T-cell (primary cell): Measurements from ENCODE around the gene ABCC3. TPM values are rescaled to one million over a fixed set of nuclear protein-coding genes. Genes with fewer than 3 reads are reported as not detected.

Source experiments
- ATAC-seq, 4 experiments: fragments of 200-7000 bp in 3 of 4; fragments of 150-1000 bp in 1 of 4; cut with Tn5 transposase; replicated peaks in 1 of 4; 1 replicate in 3 of 4; 2 replicates in 1 of 4; pipeline ENCODE4 v1.10.0; 2021; ENCODE audit warnings: moderate library complexity in 3 of 4, mild to moderate bottlenecking in 2 of 4, moderate number of reproducible peaks in 1 of 4
- CTCF ChIA-PET, 2 donors: fragments of 300-600 bp; sonication (Branson Sonifier 250); formaldehyde crosslinking; loops; one replicate each; lab custom pipeline; 2022; ENCODE audit warnings: antibody characterized with exemption in 2 of 2; lab: Charles Lee
- POLR2A ChIA-PET, 2 donors: fragments of 300-600 bp; sonication (Branson Sonifier 250); formaldehyde crosslinking; loops; one replicate each; lab custom pipeline; 2022; ENCODE audit warnings: antibody characterized with exemption in 2 of 2; lab: Charles Lee
- DNase-seq, 35 experiments: peaks; one replicate each; pipeline versions ENCODE4 v3.0.0 to v3.0.0-alpha.2; 2013 to 2023
- H3K27ac ChIP-seq: one replicate; pipeline ENCODE4 v1.5.1; 2013; ENCODE audit warnings: low read length
- H3K27me3 ChIP-seq, 2 experiments: replicated peaks in 1 of 2; 1 replicate in 1 of 2; 2 replicates in 1 of 2; pipeline versions ENCODE4 v1.6.1 to v1.7.0; 2013; ENCODE audit warnings: low read length in 1 of 2, mixed read lengths in 1 of 2; ENCODE audit not compliant: control insufficient read depth in 2 of 2, insufficient read depth in 2 of 2; ENCODE audit errors: extremely low read depth in 1 of 2
- H3K36me3 ChIP-seq, 2 donors: 1 replicate in 1 of 2; 2 replicates in 1 of 2; pipeline versions ENCODE4 v1.6.1 to v1.7.0; 2013; ENCODE audit warnings: low read length in 1 of 2; ENCODE audit not compliant: control insufficient read depth in 2 of 2, insufficient read depth in 1 of 2; ENCODE audit errors: extremely low read depth in 1 of 2
- H3K4me1 ChIP-seq, 2 experiments: 1 replicate in 1 of 2; 2 replicates in 1 of 2; pipeline versions ENCODE4 v1.6.1 to v1.7.0; 2013; ENCODE audit warnings: low read length in 2 of 2, mixed read lengths in 1 of 2; ENCODE audit not compliant: insufficient read depth in 2 of 2, control insufficient read depth in 1 of 2; ENCODE audit errors: extremely low read depth in 1 of 2
- H3K4me3 ChIP-seq, 2 donors: 1 replicate in 1 of 2; 2 replicates in 1 of 2; pipeline versions ENCODE4 v1.5.1 to v1.7.0; 2013; ENCODE audit warnings: mild to moderate bottlenecking in 2 of 2, low read length in 1 of 2, moderate library complexity in 1 of 2; ENCODE audit not compliant: control insufficient read depth in 1 of 2; ENCODE audit errors: extremely low read depth in 1 of 2
- H3K9me3 ChIP-seq: 2 replicates; pipeline ENCODE4 v1.7.0; 2013
- H3K27ac Mint-ChIP-seq, 2 donors: one replicate each; pipeline ENCODE4 v1.8.0; 2020 to 2021; ENCODE audit warnings: mild to moderate bottlenecking in 2 of 2, mixed read lengths in 2 of 2
- H3K27me3 Mint-ChIP-seq, 2 donors: one replicate each; pipeline ENCODE4 v1.8.0; 2021 to 2022; ENCODE audit warnings: mixed read lengths in 2 of 2
- H3K36me3 Mint-ChIP-seq: one replicate; pipeline ENCODE4 v1.8.0; 2021; ENCODE audit warnings: mixed read lengths
- H3K4me1 Mint-ChIP-seq, 3 donors: one replicate each; pipeline ENCODE4 v1.8.0; 2020 to 2022; ENCODE audit warnings: mixed read lengths in 3 of 3, mild to moderate bottlenecking in 1 of 3
- H3K4me3 Mint-ChIP-seq, 3 donors: one replicate each; pipeline ENCODE4 v1.8.0; 2020 to 2022; ENCODE audit warnings: mild to moderate bottlenecking in 3 of 3, mixed read lengths in 3 of 3, moderate library complexity in 3 of 3
- H3K9me3 Mint-ChIP-seq, 3 donors: one replicate each; pipeline ENCODE4 v1.8.0; 2020 to 2022; ENCODE audit warnings: mixed read lengths in 3 of 3
- WGBS: methylation state at CpG from one replicate; pipeline ENCODE4 v1.1.5; 2013; ENCODE audit warnings: missing lambda C conversion rate; ENCODE audit not compliant: insufficient coverage; 5-methylcytosine and 5-hydroxymethylcytosine counted together
- total RNA-seq, 35 experiments: library from RNA in 6 of 35; stranded (reverse) in 6 of 35; fragments of 120-200 nt in 1 of 35; gene quantifications; one replicate each; pipeline versions ENCODE4 v1.2.1 to v1.2.4 and lab custom pipeline; 2013 to 2026

ABCC3 gene
- total RNA-seq, 5 donors from 2014 or later (not counting 1 experiment from before 2014, with no cell fraction given), result 0.75 to 2.2 (median 1.5) TPM; not detected in 1

- peak in 1 of 35 experiments; percentile 33 for DNase-seq
- H3K36me3 Mint-ChIP-seq, result peaks cover 7% of the 10 kb centered on the region
- H3K27ac Mint-ChIP-seq, result peak overlapping the region; percentile 2 to 37
- no peaks in the 10 kb centered on the region for H3K9me3 Mint-ChIP-seq
- H3K27me3 ChIP-seq, result no peaks in the 10 kb centered on the region
- WGBS, result 85% methylated on average over 4 of the region's 7 CpGs
- H3K4me3 ChIP-seq, result no peak overlapping the region
- no peaks in the 10 kb centered on the region for H3K27me3 Mint-ChIP-seq
- POLR2A ChIA-PET, result no interaction called here
- H3K27ac ChIP-seq, result peak overlapping the region; percentile 16
- H3K36me3 ChIP-seq, result no peaks in the 10 kb centered on the region
- no peaks in the 10 kb centered on the region for H3K9me3 ChIP-seq
- peak overlapping the region in 1 of 3 donors; percentile 19 for H3K4me3 Mint-ChIP-seq
- peaks cover 74 to 78% (median 77%) of the 10 kb centered on the region in 3 donors for H3K4me1 Mint-ChIP-seq
- H3K4me1 ChIP-seq, result peaks cover 2 to 61% of the 10 kb centered on the region in 2 experiments
- ATAC-seq, result no peak
- CTCF ChIA-PET, result interaction anchor here in 1 of 2 donors (0.6 to 0.8 kb wide), 2 partner anchors 20 to 25 kb away, joined by 3 read pairs; no protein-coding TSS in a partner anchor
These were observed 97.1 kb downstream of the ABCC3 start for GRCh38 chr17:50731575-50732460.

DNA sequence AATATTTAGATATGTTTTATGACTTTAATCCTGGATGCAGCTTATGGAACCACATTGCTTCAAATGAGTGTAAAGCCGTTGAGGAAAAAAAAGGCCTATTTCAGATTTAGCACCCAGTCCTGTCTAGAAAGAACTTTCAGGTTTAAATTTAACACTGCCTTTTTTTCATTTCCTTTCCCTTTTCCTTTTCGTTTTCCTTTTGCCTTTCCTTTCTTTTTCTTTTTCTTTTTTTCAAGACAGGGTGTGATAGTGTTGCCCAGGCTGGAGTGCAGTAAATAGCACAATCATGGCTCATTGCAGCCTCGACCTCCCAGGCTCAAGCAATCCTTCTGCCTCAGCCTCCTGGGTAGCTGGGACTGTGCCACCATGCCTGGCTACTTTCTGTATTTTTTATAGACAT is 100.6 kb downstream of the ABCC3 start:
- no peaks in the 10 kb centered on the region for H3K27me3 ChIP-seq
- H3K27ac ChIP-seq, result no peak overlapping the region
- peak overlapping the region in 1 of 2 donors; percentile 16 for H3K27ac Mint-ChIP-seq
- no CpG with 5 or more reads among the region's 3 CpGs for WGBS
- DNase-seq (no peak), ATAC-seq (no peak)
- POLR2A ChIA-PET, result interaction anchor here in 1 of 2 donors (0.5 kb wide), 1 partner anchor 18 kb away, joined by 5 read pairs; no protein-coding TSS in a partner anchor
- peaks cover 0 to 26% of the 10 kb centered on the region in 2 donors for H3K36me3 ChIP-seq
- peaks cover 0 to 39% of the 10 kb centered on the region in 2 experiments for H3K4me1 ChIP-seq
- H3K36me3 Mint-ChIP-seq, result peaks cover 27% of the 10 kb centered on the region
- CTCF ChIA-PET, result no interaction called here
- H3K27me3 Mint-ChIP-seq, result no peaks in the 10 kb centered on the region
- H3K4me1 Mint-ChIP-seq, result peaks cover 66 to 73% (median 70%) of the 10 kb centered on the region in 3 donors
- H3K9me3 Mint-ChIP-seq, result no peaks in the 10 kb centered on the region
- no peaks in the 10 kb centered on the region for H3K9me3 ChIP-seq
- no peak overlapping the region for H3K4me3 Mint-ChIP-seq
- no peak overlapping the region for H3K4me3 ChIP-seq

GRCh38 chr17:50737118-50737698 is 102.5 kb downstream of the ABCC3 start:
- no peak for DNase-seq
- WGBS, result 95% methylated on average over 2 of the region's 2 CpGs

DNA sequence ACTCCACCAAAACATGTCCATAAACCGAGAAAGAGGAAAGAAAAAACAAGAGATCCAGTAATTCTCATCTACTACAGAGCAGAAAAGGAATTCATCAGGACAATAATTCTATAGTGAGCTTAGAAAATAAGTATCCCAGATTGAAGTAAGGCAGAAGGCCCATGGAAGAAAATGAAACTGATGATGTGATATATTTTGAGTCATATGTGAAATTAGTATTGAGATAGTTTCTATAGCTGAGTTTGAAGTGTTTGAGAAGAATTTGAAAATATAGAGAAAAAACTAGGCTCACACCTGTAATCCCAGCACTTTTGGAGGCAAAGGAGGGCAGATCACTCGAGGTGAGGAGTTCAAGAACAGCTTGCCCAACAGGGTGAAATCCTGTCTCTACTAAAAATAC is 104.4 kb downstream of the ABCC3 start:
- no peak overlapping the region for H3K4me3 ChIP-seq
- CTCF ChIA-PET, result no interaction called here
- Mint-ChIP-seq H3K4me1 (peaks cover 40 to 50% (median 42%) of the 10 kb centered on the region in 3 donors), H3K27me3 (no peaks in the 10 kb centered on the region), H3K36me3 (peaks cover 51% of the 10 kb centered on the region), H3K4me3 (no peak overlapping the region), H3K9me3 (no peaks in the 10 kb centered on the region), H3K27ac (no peak overlapping the region)
- POLR2A ChIA-PET, result interaction anchor here in 1 of 2 donors (0.6 kb wide), 1 partner anchor 9 kb away, joined by 6 read pairs; no protein-coding TSS in a partner anchor
- peaks cover 5 to 59% of the 10 kb centered on the region in 2 donors for H3K36me3 ChIP-seq
- H3K4me1 ChIP-seq, result peaks cover 0 to 16% of the 10 kb centered on the region in 2 experiments
- H3K27ac ChIP-seq, result no peak overlapping the region
- DNase-seq, result no peak
- ATAC-seq, result no peak
- H3K9me3 ChIP-seq, result no peaks in the 10 kb centered on the region
- WGBS, result no CpG with 5 or more reads among the region's 2 CpGs
- no peaks in the 10 kb centered on the region for H3K27me3 ChIP-seq

More at GRCh38 chr17:50737118-50737698, 102.5 kb downstream of the ABCC3 start:
- Histone ChIP-seq H3K36me3 (peaks cover 5 to 44% of the 10 kb centered on the region in 2 donors), H3K27me3 (no peaks in the 10 kb centered on the region), H3K4me3 (no peak overlapping the region), H3K27ac (no peak overlapping the region), H3K9me3 (no peaks in the 10 kb centered on the region), H3K4me1 (peaks cover 0 to 23% of the 10 kb centered on the region in 2 experiments)
- no peak for ATAC-seq
- Mint-ChIP-seq H3K36me3 (peaks cover 40% of the 10 kb centered on the region), H3K27ac (no peak overlapping the region), H3K27me3 (no peaks in the 10 kb centered on the region), H3K4me3 (no peak overlapping the region), H3K4me1 (peaks cover 48 to 56% (median 51%) of the 10 kb centered on the region in 3 donors), H3K9me3 (no peaks in the 10 kb centered on the region)
- ChIA-PET CTCF (no interaction called here), POLR2A (no interaction called here)

Other genes starting within 250 kb of the ABCC3 start
- gene LRRC59, start 237.4 kb upstream of the ABCC3 start, total RNA-seq, result 10 to 100 TPM; 29.4 to 41.7 (median 33.1) TPM
- gene ACSF2, start 208.7 kb upstream of the ABCC3 start, total RNA-seq, result 10 to 100 TPM; 17.7 to 26.4 (median 21.3) TPM
- not detected for gene CHAD, start 166.0 kb upstream of the ABCC3 start, total RNA-seq
- gene RSAD1, start 156.0 kb upstream of the ABCC3 start, total RNA-seq, result 10 to 100 TPM; 61.2 to 80.9 (median 73.2) TPM
- 1 to 10 TPM in 4 of 5 donors, under 1 TPM in 1; 0.92 to 6.9 (median 4.7) TPM for gene MYCBPAP, start 126.4 kb upstream of the ABCC3 start, total RNA-seq
- under 1 TPM in 2 of 5 donors, not detected in 3; 0.08 to 0.44 TPM for gene EPN3, start 102.1 kb upstream of the ABCC3 start, total RNA-seq
- gene SPATA20, start 87.7 kb upstream of the ABCC3 start, total RNA-seq, result 10 to 100 TPM in 4 of 5 donors, 1 to 10 TPM in 1; 8.9 to 25.7 (median 20.3) TPM
- not detected for gene CACNA1G, start 74.2 kb upstream of the ABCC3 start, total RNA-seq
- 10 to 100 TPM; 30.3 to 37.6 (median 34.5) TPM for gene ANKRD40, start 73.0 kb downstream of the ABCC3 start, total RNA-seq
- 100 to 1,000 TPM; 126 to 273 (median 232) TPM for gene LUC7L3, start 84.7 kb downstream of the ABCC3 start, total RNA-seq
- not detected for gene ANKRD40CL, start 132.6 kb downstream of the ABCC3 start, total RNA-seq
- not detected for gene WFIKKN2, start 200.7 kb downstream of the ABCC3 start, total RNA-seq
- gene TOB1, start 231.5 kb downstream of the ABCC3 start, total RNA-seq, result 100 to 1,000 TPM in 2 of 5 donors, 10 to 100 TPM in 3; 75.4 to 310 (median 92.6) TPM